ENCODE results near the gene GIMAP1. TPM values are rescaled to one million over a fixed set of nuclear protein-coding genes. Genes with fewer than 3 reads are reported as not detected.
A peak's percentile ranks its signal among the peaks of the same experiment; 100 is the strongest.

Gene GIMAP1
- total RNA-seq, 1 donor from 2014 or later = not detected

DNA sequence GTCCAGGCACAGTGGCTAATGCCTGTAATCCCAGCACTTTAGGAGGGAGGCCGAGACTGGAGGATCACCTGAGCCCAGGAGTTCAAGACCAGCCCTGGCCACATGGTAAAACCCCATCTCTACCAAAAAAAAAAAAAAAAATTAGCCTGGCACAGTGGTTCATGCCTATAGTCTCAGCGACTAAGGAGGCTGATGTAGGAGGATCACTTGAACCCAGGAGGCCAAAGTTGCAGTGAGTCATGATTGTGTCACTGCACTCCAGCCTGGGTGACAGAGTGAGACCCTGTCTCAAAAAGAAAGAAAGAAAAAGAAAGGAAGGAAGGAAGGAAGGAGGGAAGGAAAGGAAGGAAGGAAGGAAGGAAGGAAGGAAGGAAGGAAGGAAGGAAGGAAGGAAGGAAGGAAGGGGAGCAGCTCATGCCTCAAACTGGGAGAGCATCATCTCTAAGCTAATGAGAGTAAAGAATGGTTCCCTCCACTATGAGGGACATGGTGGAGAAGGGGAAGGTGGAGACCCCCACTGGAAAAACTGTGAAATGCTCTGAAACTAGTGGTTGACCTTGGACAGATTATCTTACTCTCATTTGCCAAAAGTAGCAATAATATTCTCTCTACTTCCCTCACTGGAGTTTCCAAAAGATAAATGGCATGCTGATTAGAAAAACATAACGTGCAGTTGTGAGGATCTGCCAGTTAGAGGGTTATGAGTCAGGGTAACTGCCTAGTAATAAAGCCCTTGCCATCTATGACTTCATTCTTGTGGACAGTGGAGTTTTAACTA, 37.6 kb downstream of the GIMAP1 start:
- TF ChIP-seq, protein P1, sequence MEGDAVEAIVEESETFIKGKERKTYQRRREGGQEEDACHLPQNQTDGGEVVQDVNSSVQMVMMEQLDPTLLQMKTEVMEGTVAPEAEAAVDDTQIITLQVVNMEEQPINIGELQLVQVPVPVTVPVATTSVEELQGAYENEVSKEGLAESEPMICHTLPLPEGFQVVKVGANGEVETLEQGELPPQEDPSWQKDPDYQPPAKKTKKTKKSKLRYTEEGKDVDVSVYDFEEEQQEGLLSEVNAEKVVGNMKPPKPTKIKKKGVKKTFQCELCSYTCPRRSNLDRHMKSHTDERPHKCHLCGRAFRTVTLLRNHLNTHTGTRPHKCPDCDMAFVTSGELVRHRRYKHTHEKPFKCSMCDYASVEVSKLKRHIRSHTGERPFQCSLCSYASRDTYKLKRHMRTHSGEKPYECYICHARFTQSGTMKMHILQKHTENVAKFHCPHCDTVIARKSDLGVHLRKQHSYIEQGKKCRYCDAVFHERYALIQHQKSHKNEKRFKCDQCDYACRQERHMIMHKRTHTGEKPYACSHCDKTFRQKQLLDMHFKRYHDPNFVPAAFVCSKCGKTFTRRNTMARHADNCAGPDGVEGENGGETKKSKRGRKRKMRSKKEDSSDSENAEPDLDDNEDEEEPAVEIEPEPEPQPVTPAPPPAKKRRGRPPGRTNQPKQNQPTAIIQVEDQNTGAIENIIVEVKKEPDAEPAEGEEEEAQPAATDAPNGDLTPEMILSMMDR (conservative IDR thresholded peaks at IDR 0.05) = peak; percentile 44
- no peaks in the 10 kb centered on the region for H3K9me3 Mint-ChIP-seq
- H3K4me3 Mint-ChIP-seq = no peak overlapping the region
- H3K36me3 Mint-ChIP-seq (ENCODE audit: low read depth) = no peaks in the 10 kb centered on the region
- H3K27me3 Mint-ChIP-seq (ENCODE audit: low read depth) = peaks cover 28% of the 10 kb centered on the region
- peak; percentile 11 for DNase-seq (ENCODE audit: low read depth, low spot score)
- H3K4me1 Mint-ChIP-seq = peaks cover 10% of the 10 kb centered on the region
- H3K27ac Mint-ChIP-seq (ENCODE audit: unreplicated experiment) = no peak overlapping the region

DNA sequence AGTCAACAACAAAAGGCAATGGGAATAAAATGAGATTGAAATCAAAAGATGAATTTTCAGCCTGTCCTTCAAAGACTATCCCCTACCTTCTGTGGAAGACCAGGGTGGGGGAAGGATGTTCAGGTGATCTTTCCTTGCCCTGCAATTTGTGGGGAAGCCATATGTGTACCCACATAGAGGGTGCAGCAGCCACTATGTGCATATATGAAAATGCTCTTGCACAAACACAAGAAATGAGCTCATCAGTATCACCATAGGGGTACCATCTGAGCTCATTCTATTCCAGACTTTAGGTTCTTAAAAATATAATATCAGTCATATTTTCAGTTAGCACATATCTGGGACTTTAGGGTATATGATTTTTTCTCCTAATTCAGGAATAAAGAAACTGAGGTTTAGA, 38.5 kb downstream of the GIMAP1 start:
- H3K4me1 Mint-ChIP-seq = peaks cover 10% of the 10 kb centered on the region
- TF ChIP-seq, protein P1 (conservative IDR thresholded peaks at IDR 0.05) = no peak
- H3K27me3 Mint-ChIP-seq (ENCODE audit: low read depth) = peaks cover 25% of the 10 kb centered on the region
- no peak for DNase-seq (ENCODE audit: low read depth, low spot score)
- H3K27ac Mint-ChIP-seq (ENCODE audit: unreplicated experiment) = no peak overlapping the region
- no peak overlapping the region for H3K4me3 Mint-ChIP-seq
- no peaks in the 10 kb centered on the region for H3K36me3 Mint-ChIP-seq (ENCODE audit: low read depth)
- no peaks in the 10 kb centered on the region for H3K9me3 Mint-ChIP-seq

DNA sequence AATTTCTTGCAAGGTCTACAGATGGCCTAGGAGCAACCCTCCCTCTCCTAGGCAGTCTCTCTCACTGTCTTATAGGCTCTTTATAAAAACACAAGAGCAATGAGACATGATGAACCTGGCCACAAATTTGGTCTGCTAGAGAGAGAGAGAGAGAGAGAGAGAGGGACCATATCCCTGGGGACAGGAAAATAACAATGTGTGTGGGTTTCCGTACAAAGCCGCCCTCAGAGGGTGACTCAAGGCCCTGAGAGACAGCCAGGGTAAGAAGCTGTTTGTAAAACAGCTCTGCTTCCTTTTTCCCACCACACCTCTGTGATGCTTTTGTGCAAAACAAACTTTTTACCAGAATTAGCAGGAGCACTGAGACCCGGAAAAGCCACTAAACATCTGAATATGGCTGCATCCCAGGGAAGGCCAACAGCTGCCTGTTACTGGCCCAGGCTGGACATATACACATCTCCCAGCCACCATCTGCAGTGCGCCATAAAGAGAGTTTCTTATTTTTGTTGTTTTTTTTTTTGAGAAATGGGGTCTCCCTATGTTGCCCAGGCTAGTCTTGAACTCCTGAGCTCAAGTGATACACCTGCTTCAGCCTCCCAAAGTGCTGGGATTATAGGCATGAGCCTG, 39.2 kb downstream of the GIMAP1 start:
- H3K4me1 Mint-ChIP-seq = peaks cover 7% of the 10 kb centered on the region
- TF ChIP-seq, protein P1 (conservative IDR thresholded peaks at IDR 0.05) = no peak
- peaks cover 22% of the 10 kb centered on the region for H3K27me3 Mint-ChIP-seq (ENCODE audit: low read depth)
- H3K36me3 Mint-ChIP-seq (ENCODE audit: low read depth) = no peaks in the 10 kb centered on the region
- no peak for DNase-seq (ENCODE audit: low read depth, low spot score)
- no peak overlapping the region for H3K4me3 Mint-ChIP-seq
- H3K9me3 Mint-ChIP-seq = no peaks in the 10 kb centered on the region
- no peak overlapping the region for H3K27ac Mint-ChIP-seq (ENCODE audit: unreplicated experiment)

DNA sequence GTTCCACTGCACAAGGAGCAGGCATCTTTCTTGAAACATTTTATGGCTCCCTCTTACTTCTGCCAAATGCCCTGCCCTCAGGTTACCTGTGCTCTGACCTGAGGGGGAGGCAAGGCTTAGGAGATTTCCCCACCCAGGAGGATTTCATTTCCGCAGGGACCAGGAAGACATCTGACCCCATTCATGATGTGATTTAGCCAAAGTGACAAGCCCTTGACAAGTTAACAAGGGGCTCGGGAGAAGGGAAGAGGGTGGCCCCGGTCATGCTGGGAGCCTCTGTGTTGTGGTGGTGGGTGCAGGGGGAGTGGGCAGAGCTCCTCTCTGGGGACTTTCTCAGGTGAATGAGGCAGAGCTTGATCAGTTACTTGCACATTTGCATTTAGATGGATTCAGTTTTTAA, 39.8 kb downstream of the GIMAP1 start:
- no peak overlapping the region for H3K27ac Mint-ChIP-seq (ENCODE audit: unreplicated experiment)
- peaks cover 20% of the 10 kb centered on the region for H3K27me3 Mint-ChIP-seq (ENCODE audit: low read depth)
- no peak overlapping the region for H3K4me3 Mint-ChIP-seq
- no peak for DNase-seq (ENCODE audit: low read depth, low spot score)
- no peaks in the 10 kb centered on the region for H3K9me3 Mint-ChIP-seq
- H3K4me1 Mint-ChIP-seq = peaks cover 4% of the 10 kb centered on the region
- TF ChIP-seq, protein P1 (conservative IDR thresholded peaks at IDR 0.05) = no peak
- no peaks in the 10 kb centered on the region for H3K36me3 Mint-ChIP-seq (ENCODE audit: low read depth)

DNA sequence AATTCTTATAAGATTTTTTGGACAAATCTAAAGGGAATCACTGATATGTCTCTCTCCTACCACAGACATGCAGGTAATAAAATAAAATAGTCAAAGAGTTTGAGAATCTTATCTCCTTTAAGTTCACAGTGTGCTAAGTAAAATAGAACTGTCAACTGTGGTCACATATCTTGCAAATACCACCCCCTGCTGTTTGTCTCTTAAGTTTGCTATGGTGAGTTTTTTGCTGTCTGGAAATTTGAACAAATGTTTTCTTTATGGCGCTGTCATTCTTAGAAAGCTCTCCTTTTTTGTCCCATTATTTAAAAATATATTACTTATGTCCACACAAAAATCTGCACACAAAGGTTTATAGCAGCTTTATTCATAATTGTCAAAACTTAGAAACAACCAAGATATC, 40.4 kb downstream of the GIMAP1 start:
- H3K36me3 Mint-ChIP-seq (ENCODE audit: low read depth) = no peaks in the 10 kb centered on the region
- DNase-seq (ENCODE audit: low read depth, low spot score) = no peak
- peaks cover 4% of the 10 kb centered on the region for H3K4me1 Mint-ChIP-seq
- no peak overlapping the region for H3K4me3 Mint-ChIP-seq
- TF ChIP-seq, protein P1 (conservative IDR thresholded peaks at IDR 0.05) = peak; percentile 46
- peaks cover 3% of the 10 kb centered on the region for H3K9me3 Mint-ChIP-seq
- no peak overlapping the region for H3K27ac Mint-ChIP-seq (ENCODE audit: unreplicated experiment)
- H3K27me3 Mint-ChIP-seq (ENCODE audit: low read depth) = peaks cover 20% of the 10 kb centered on the region
